ENCODE measurements around the gene TMEM244. TPM values are rescaled to one million over a fixed set of nuclear protein-coding genes. Genes with fewer than 3 reads are reported as not detected.

Gene TMEM244
- total and polyA plus RNA-seq, 9 of the 15 experiments (the other 6 are each of a cell fraction or from before 2014, with no cell fraction given), result not detected

- TF ChIP-seq ZFP91 (CRISPR knock-in tag; IDR thresholded peaks at IDR 0.05) (no peak), SMARCA4 (IDR thresholded peaks at IDR 0.05) (peak; percentile 86), CTCF (IDR thresholded peaks at IDR 0.05 in 2 of 3, conservative IDR thresholded peaks at IDR 0.05 in 1 of 3; ENCODE audit: insufficient read depth in 2 of 3, low read depth in 1 of 3, low read length in 3 of 3) (no peak)
Observed at GRCh38 chr6:129853996-129854711, 7.0 kb downstream of the TMEM244 start (continued).

- DNase-seq (ENCODE audit: extremely low read depth in 1 of 4, low spot score in 3 of 4) (peak; percentile 71 to 90 (median 75)), FAIRE-seq (peak; percentile 97), ATAC-seq (peak; percentile 76)
- Histone ChIP-seq H3K9ac (ENCODE audit: insufficient read depth in 1 of 2, low read depth in 2 of 2, low read length in 2 of 2) (peak overlapping the region; percentile 10 to 37; a peak in 2 of 4 replicates), H3K4me1 (replicated peaks in 1 of 2; ENCODE audit: control insufficient read depth in 2 of 2, insufficient read depth in 2 of 2, low read length in 2 of 2) (peaks cover 14 to 36% of the 10 kb centered on the region in 2 experiments), H4K20me1 (replicated peaks; ENCODE audit: control insufficient read depth, insufficient read depth, low read length) (no peaks in the 10 kb centered on the region), H2AFZ (ENCODE audit: low read depth, low read length) (peak overlapping the region; percentile 57; the same call in 1 of the 2 replicates), H3K27me3 (ENCODE audit: control insufficient read depth in 2 of 2, insufficient read depth in 2 of 2, low read length in 2 of 2) (no peaks in the 10 kb centered on the region), H3K9me3 (replicated peaks; ENCODE audit: control insufficient read depth, insufficient read depth, low read depth, low read length) (no peaks in the 10 kb centered on the region), H3K4me3 (no peak overlapping the region), H3K9me1 (ENCODE audit: control insufficient read depth, insufficient read depth, low read length) (no peaks in the 10 kb centered on the region), H3K36me3 (ENCODE audit: control insufficient read depth, insufficient read depth, low read length) (no peaks in the 10 kb centered on the region), H3K79me2 (ENCODE audit: control insufficient read depth, insufficient read depth, low read length) (no peaks in the 10 kb centered on the region), H3K4me2 (ENCODE audit: insufficient read depth, low read length) (peak overlapping the region; percentile 70), H3K27ac (ENCODE audit: extremely low read depth, low read depth, low read length) (peak overlapping the region; percentile 81)
- POLR2A ChIA-PET, result interaction anchor here (0.6 to 1.5 kb wide), 4 partner anchors 9 to 1440 kb away, joined by 3 to 4 read pairs (median 3); no protein-coding TSS in a partner anchor
- WGBS (ENCODE audit: insufficient coverage, low coverage, missing lambda C conversion rate), result 2% methylated on average over 5 of the region's 5 CpGs
- in situ Hi-C loops (cut with MboI), result no loop called here
- intact Hi-C loops (cut with micrococcal nuclease), result no loop called here
- no TSS peak for BruUV-seq (replicated peaks)
- CTCF ChIA-PET (ENCODE audit: low intra/inter-chr PET ratio), result no interaction called here
- peak in 1 of 2 experiments; percentile 78 for TF ChIP-seq NCOA2 (IDR thresholded peaks at IDR 0.05; ENCODE audit: partially characterized antibody in 2 of 2)
- no peak for TF ChIP-seq WHSC1 (IDR thresholded peaks at IDR 0.05; ENCODE audit: low read length)
- TF ChIP-seq CREB5 (CRISPR knock-in tag; IDR thresholded peaks at IDR 0.05), result no peak
- TF ChIP-seq ELF4 (CRISPR knock-in tag; IDR thresholded peaks at IDR 0.05), result no peak
- TF ChIP-seq ZNF277 (CRISPR knock-in tag; IDR thresholded peaks at IDR 0.05; ENCODE audit: borderline replicate concordance), result no peak
Observed at GRCh38 chr6:129852257-129852858, 8.8 kb downstream of the TMEM244 start.

Measured in K562 (cell line).